ENCODE measurements around the gene IQCC.

The IQCC gene

DNA sequence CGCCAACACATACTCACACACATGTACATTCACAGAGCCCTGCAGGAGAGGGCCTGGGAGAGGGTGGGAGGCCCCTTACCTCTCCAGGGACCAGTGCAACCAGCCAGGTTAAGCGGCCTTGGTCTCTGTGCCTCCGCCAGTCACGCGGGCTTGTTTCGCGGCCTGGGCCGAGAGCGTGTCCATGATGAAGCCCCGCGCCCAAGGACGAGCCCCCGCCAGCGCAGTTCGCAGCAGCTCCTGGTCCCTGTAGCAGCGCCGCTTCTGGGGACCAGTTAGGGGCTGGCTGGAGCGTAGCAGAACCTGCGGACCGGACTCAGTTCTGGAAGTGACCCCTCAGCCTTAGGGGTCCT is 34.3 kb downstream of the IQCC start:
- WGBS (ENCODE audit: extremely low coverage, insufficient coverage, insufficient read length): no CpG with 5 or more reads among the region's 20 CpGs
- H3K4ac ChIP-seq (ENCODE audit: low read depth, low read length): peak overlapping the region; percentile 17
- H3K14ac ChIP-seq (ENCODE audit: low read length): peak overlapping the region; percentile 64
- H2AFZ ChIP-seq (ENCODE audit: insufficient read depth, low read length, poor library complexity): peak overlapping the region; percentile 88
- H3K36me3 ChIP-seq (ENCODE audit: control insufficient read depth in 1 of 2, insufficient read depth in 2 of 2, low read length in 2 of 2): no peaks in the 10 kb centered on the region
- no peaks in the 10 kb centered on the region for H3K79me2 ChIP-seq (ENCODE audit: control insufficient read depth, insufficient read depth, low read length, poor library complexity)
- H3K18ac ChIP-seq (ENCODE audit: low read length): peak overlapping the region; percentile 37
- H3K4me1 ChIP-seq (ENCODE audit: control insufficient read depth in 1 of 2, insufficient read depth in 2 of 2, low read length in 2 of 2): peaks cover 2 to 18% of the 10 kb centered on the region in 2 experiments
- H2BK12ac ChIP-seq (ENCODE audit: low read length): no peak overlapping the region
- H3K79me1 ChIP-seq (ENCODE audit: low read length): no peaks in the 10 kb centered on the region
- H4K91ac ChIP-seq (ENCODE audit: low read depth, low read length): no peak overlapping the region
- H2AK5ac ChIP-seq (ENCODE audit: low read length): no peak overlapping the region
- no peak overlapping the region for H2BK5ac ChIP-seq (ENCODE audit: low read depth, low read length, poor library complexity)
- H3K9me3 ChIP-seq (ENCODE audit: insufficient read depth, low read depth, low read length): no peaks in the 10 kb centered on the region
- no peak overlapping the region for H3K23ac ChIP-seq (ENCODE audit: low read length)
- H4K12ac ChIP-seq (ENCODE audit: low read depth, low read length): peak overlapping the region; percentile 66
- DNase-seq: no peak
- H3K4me3 ChIP-seq (ENCODE audit: low read depth, low read length): peak overlapping the region; percentile 31
- H4K8ac ChIP-seq (ENCODE audit: low read depth, low read length): peak overlapping the region; percentile 13
- H3K27ac ChIP-seq (ENCODE audit: low read depth, low read length): no peak overlapping the region
- H3K27me3 ChIP-seq (ENCODE audit: insufficient read depth, low read length): no peaks in the 10 kb centered on the region
- peak overlapping the region; percentile 99 for H3K4me2 ChIP-seq (ENCODE audit: low read length)
- no peak overlapping the region for H2BK120ac ChIP-seq (ENCODE audit: insufficient read depth, low read length, poor library complexity)
- H3K9ac ChIP-seq (ENCODE audit: low read length): no peak overlapping the region

DNA sequence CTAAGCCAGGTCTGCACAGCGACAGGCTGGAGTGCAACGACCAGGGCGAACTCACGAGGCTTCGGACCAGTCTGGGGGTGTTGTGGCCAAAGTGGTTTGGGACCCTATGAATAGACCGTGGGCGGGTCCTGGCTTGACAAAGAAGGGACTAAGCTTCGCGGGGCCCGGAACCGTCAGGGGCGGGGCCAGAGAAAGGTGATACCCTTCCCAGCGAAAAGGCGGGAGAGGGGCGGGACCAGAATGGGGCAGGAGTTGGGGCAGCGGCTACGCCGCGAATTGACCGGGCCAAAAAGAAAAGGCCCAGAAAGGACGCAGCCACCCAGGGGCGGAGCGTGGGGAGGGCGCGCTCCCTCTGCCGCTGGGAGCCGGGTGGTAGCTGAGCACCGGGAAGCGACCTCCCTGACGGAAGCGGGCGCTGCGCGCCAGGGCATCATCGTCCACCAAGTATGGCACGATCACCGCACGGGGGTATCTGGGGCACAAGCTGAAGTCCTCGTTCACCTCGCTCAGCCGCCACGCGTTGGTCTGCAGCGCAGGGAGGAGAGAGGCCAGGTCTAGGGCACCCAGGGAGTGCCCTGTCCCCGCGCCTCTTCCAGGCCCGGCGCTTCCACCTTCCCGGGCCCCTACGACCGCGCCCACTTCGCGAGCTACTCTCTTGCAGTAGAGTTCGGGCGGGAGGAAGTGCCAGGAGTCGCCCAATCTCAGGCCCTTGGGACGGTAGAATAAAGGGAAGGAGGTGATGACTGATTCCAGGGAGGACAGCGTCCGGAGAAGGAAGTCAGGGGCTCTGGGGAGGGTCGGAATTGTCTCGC is 34.9 kb downstream of the IQCC start:
- DNase-seq: peak; percentile 79 to 89
- Histone ChIP-seq H3K14ac (ENCODE audit: low read length) (peak overlapping the region; percentile 64), H4K8ac (ENCODE audit: low read depth, low read length) (peak overlapping the region; percentile 34), H3K27ac (ENCODE audit: low read depth, low read length) (no peak overlapping the region), H3K4me3 (ENCODE audit: low read depth, low read length) (peak overlapping the region; percentile 77), H2AFZ (ENCODE audit: insufficient read depth, low read length, poor library complexity) (peak overlapping the region; percentile 88), H3K79me2 (ENCODE audit: control insufficient read depth, insufficient read depth, low read length, poor library complexity) (no peaks in the 10 kb centered on the region), H3K4ac (ENCODE audit: low read depth, low read length) (peak overlapping the region; percentile 17), H3K79me1 (ENCODE audit: low read length) (no peaks in the 10 kb centered on the region), H4K12ac (ENCODE audit: low read depth, low read length) (peak overlapping the region; percentile 66), H3K27me3 (ENCODE audit: insufficient read depth, low read length) (no peaks in the 10 kb centered on the region), H2BK5ac (ENCODE audit: low read depth, low read length, poor library complexity) (no peak overlapping the region), H2BK120ac (ENCODE audit: insufficient read depth, low read length, poor library complexity) (no peak overlapping the region), H3K18ac (ENCODE audit: low read length) (peak overlapping the region; percentile 37), H3K23ac (ENCODE audit: low read length) (no peak overlapping the region), H4K91ac (ENCODE audit: low read depth, low read length) (peak overlapping the region; percentile 13), H3K9ac (ENCODE audit: low read length) (peak overlapping the region; percentile 70), H3K4me2 (ENCODE audit: low read length) (peak overlapping the region; percentile 99), H2AK5ac (ENCODE audit: low read length) (no peak overlapping the region), H2BK12ac (ENCODE audit: low read length) (no peak overlapping the region), H3K9me3 (ENCODE audit: insufficient read depth, low read depth, low read length) (no peaks in the 10 kb centered on the region), H3K4me1 (ENCODE audit: control insufficient read depth in 1 of 2, insufficient read depth in 2 of 2, low read length in 2 of 2) (peaks cover 2 to 18% of the 10 kb centered on the region in 2 experiments), H3K36me3 (ENCODE audit: control insufficient read depth in 1 of 2, insufficient read depth in 2 of 2, low read length in 2 of 2) (no peaks in the 10 kb centered on the region)
- WGBS (ENCODE audit: extremely low coverage, insufficient coverage, insufficient read length): no CpG with 5 or more reads among the region's 62 CpGs

DNA sequence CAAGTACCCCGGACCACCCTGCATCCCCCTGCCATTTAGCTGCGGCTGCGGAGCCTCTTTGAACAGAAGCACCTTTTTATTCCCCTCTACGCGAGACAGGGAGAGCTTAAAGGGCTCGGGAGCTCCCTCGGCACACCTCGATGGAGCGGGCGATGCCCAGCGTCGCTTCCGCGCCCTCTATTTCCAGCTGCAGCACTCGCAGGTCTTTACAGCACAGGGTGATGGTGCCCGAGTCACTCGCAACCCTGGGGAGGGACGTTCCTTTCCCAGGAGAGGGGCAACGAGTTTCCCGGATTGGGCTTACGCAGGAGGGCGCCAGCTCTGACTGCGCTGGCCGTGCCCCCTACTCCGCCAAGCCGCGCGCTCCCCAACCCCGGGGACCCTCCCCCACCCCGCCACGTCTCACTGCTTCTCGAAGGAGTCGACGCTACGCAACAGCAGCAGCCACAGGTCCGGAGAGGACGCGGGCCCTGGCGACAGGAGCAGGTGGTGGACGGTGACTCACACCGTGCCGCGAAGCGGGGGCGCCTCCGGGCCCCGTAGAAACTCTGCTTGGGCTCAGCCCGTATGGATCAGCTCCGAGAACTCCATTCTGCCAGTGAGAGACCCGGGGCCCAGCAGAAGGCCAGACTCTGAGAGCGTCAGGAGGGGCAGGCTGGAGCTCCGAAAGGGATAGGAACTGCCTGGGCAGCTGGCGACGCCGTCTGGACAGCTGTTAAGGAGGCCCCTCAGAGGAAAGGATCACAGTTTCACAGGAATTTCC is 35.7 kb downstream of the IQCC start:
- Histone ChIP-seq H2AK5ac (ENCODE audit: low read length) (no peak overlapping the region), H3K23ac (ENCODE audit: low read length) (no peak overlapping the region), H3K79me2 (ENCODE audit: control insufficient read depth, insufficient read depth, low read length, poor library complexity) (no peaks in the 10 kb centered on the region), H3K79me1 (ENCODE audit: low read length) (no peaks in the 10 kb centered on the region), H3K9me3 (ENCODE audit: insufficient read depth, low read depth, low read length) (no peaks in the 10 kb centered on the region), H4K91ac (ENCODE audit: low read depth, low read length) (no peak overlapping the region), H3K9ac (ENCODE audit: low read length) (no peak overlapping the region), H3K18ac (ENCODE audit: low read length) (peak overlapping the region; percentile 13), H4K12ac (ENCODE audit: low read depth, low read length) (no peak overlapping the region), H3K27ac (ENCODE audit: low read depth, low read length) (no peak overlapping the region), H2BK5ac (ENCODE audit: low read depth, low read length, poor library complexity) (no peak overlapping the region), H2AFZ (ENCODE audit: insufficient read depth, low read length, poor library complexity) (no peak overlapping the region), H3K4me2 (ENCODE audit: low read length) (peak overlapping the region; percentile 99), H3K36me3 (ENCODE audit: control insufficient read depth in 1 of 2, insufficient read depth in 2 of 2, low read length in 2 of 2) (no peaks in the 10 kb centered on the region), H3K14ac (ENCODE audit: low read length) (peak overlapping the region; percentile 40), H3K4me1 (ENCODE audit: control insufficient read depth in 1 of 2, insufficient read depth in 2 of 2, low read length in 2 of 2) (peaks cover 2 to 15% of the 10 kb centered on the region in 2 experiments), H2BK120ac (ENCODE audit: insufficient read depth, low read length, poor library complexity) (no peak overlapping the region), H3K27me3 (ENCODE audit: insufficient read depth, low read length) (no peaks in the 10 kb centered on the region), H4K8ac (ENCODE audit: low read depth, low read length) (peak overlapping the region; percentile 34), H2BK12ac (ENCODE audit: low read length) (no peak overlapping the region), H3K4me3 (ENCODE audit: low read depth, low read length) (peak overlapping the region; percentile 77), H3K4ac (ENCODE audit: low read depth, low read length) (no peak overlapping the region)
- DNase-seq: peak; percentile 97 to 98
- WGBS (ENCODE audit: extremely low coverage, insufficient coverage, insufficient read length): no CpG with 5 or more reads among the region's 55 CpGs

DNA sequence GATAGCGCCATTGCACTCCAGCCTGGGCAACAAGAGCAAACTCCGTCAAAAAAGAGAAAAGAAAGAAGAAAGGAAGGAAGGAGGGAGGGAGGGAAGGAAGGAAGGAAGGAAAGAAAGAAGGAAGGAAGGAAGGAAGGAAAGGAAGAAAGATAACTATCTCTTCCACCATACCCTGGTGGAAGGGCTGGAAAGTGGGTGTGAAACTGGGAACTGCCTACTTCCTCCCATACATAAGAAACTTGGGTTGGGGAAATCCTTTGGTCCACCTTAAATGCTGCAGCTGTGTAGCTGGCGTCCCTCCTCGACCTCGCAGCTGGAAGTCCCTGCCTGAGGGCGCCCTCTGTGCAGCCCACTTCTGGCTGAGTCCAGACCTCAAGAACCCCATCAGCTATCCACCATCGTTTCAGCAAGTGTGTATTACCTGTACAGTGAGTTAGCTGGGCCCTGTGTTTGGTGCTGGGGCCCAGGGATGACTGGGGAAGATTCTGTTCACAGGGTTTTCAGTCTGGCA is 36.9 kb downstream of the IQCC start:
- H3K14ac ChIP-seq (ENCODE audit: low read length): no peak overlapping the region
- H2AK5ac ChIP-seq (ENCODE audit: low read length): no peak overlapping the region
- peak overlapping the region; percentile 19 for H3K4me2 ChIP-seq (ENCODE audit: low read length)
- no peaks in the 10 kb centered on the region for H3K27me3 ChIP-seq (ENCODE audit: insufficient read depth, low read length)
- no peak overlapping the region for H3K27ac ChIP-seq (ENCODE audit: low read depth, low read length)
- no peak overlapping the region for H3K9ac ChIP-seq (ENCODE audit: low read length)
- no peaks in the 10 kb centered on the region for H3K36me3 ChIP-seq (ENCODE audit: control insufficient read depth in 1 of 2, insufficient read depth in 2 of 2, low read length in 2 of 2)
- H3K4me3 ChIP-seq (ENCODE audit: low read depth, low read length): no peak overlapping the region
- no peak overlapping the region for H3K4ac ChIP-seq (ENCODE audit: low read depth, low read length)
- no peaks in the 10 kb centered on the region for H3K79me1 ChIP-seq (ENCODE audit: low read length)
- no peak overlapping the region for H4K91ac ChIP-seq (ENCODE audit: low read depth, low read length)
- H3K23ac ChIP-seq (ENCODE audit: low read length): no peak overlapping the region
- H2BK120ac ChIP-seq (ENCODE audit: insufficient read depth, low read length, poor library complexity): no peak overlapping the region
- no peak overlapping the region for H4K8ac ChIP-seq (ENCODE audit: low read depth, low read length)
- H2BK12ac ChIP-seq (ENCODE audit: low read length): no peak overlapping the region
- no peak overlapping the region for H2BK5ac ChIP-seq (ENCODE audit: low read depth, low read length, poor library complexity)
- peak in 1 of 2 donors; percentile 32 for DNase-seq
- H3K4me1 ChIP-seq (ENCODE audit: control insufficient read depth in 1 of 2, insufficient read depth in 2 of 2, low read length in 2 of 2): peaks cover 2 to 15% of the 10 kb centered on the region in 2 experiments
- H3K79me2 ChIP-seq (ENCODE audit: control insufficient read depth, insufficient read depth, low read length, poor library complexity): no peaks in the 10 kb centered on the region
- no CpG with 5 or more reads among the region's 7 CpGs for WGBS (ENCODE audit: extremely low coverage, insufficient coverage, insufficient read length)
- no peak overlapping the region for H2AFZ ChIP-seq (ENCODE audit: insufficient read depth, low read length, poor library complexity)
- H3K9me3 ChIP-seq (ENCODE audit: insufficient read depth, low read depth, low read length): no peaks in the 10 kb centered on the region
- H4K12ac ChIP-seq (ENCODE audit: low read depth, low read length): no peak overlapping the region
- H3K18ac ChIP-seq (ENCODE audit: low read length): no peak overlapping the region
